GM19468 (cell line): ENCODE results near the gene UQCRHL.
"Not testable (repeated sequence)": the region's sequence is repeated elsewhere in the genome, so short reads cannot be mapped to it uniquely, and the experiment has no call there.

Experiments
- ATAC-seq: cut with Tn5 transposase; IDR thresholded peaks from one replicate; pipeline ENCODE4 v1.9.1; 2021; ENCODE audit warnings: mild to moderate bottlenecking, moderate library complexity, moderate number of reproducible peaks; ENCODE audit not compliant: unreplicated experiment; ENCODE audit errors: extremely low read depth

The UQCRHL gene

GRCh38 chr1:15835741-15836510 is 28.5 kb upstream of the UQCRHL start:
- peak; percentile 50 for ATAC-seq

GRCh38 chr1:15835205-15835740 is 27.8 kb upstream of the UQCRHL start:
- no peak for ATAC-seq

GRCh38 chr1:15834406-15835204 is 27.2 kb upstream of the UQCRHL start:
- ATAC-seq, result peak; percentile 17

GRCh38 chr1:15833842-15834405 is 26.5 kb upstream of the UQCRHL start:
- ATAC-seq, result no peak

GRCh38 chr1:15833069-15833679 is 25.7 kb upstream of the UQCRHL start:
- no peak for ATAC-seq

- ATAC-seq, result no peak
Measured at GRCh38 chr1:15830258-15830657, 22.8 kb upstream of the UQCRHL start.

GRCh38 chr1:15828931-15829330 is 21.5 kb upstream of the UQCRHL start:
- ATAC-seq, result not testable (repeated sequence)

GRCh38 chr1:15827567-15827966 is 20.1 kb upstream of the UQCRHL start:
- not testable (repeated sequence) for ATAC-seq

- no peak for ATAC-seq
Measured at GRCh38 chr1:15826810-15827507, 19.5 kb upstream of the UQCRHL start.

- ATAC-seq, result no peak
Measured at GRCh38 chr1:15825800-15826199, 18.4 kb upstream of the UQCRHL start.

- no peak for ATAC-seq
Measured at GRCh38 chr1:15820478-15820877, 13.0 kb upstream of the UQCRHL start.

GRCh38 chr1:15816674-15817073 is 9.2 kb upstream of the UQCRHL start:
- no peak for ATAC-seq

GRCh38 chr1:15810073-15810472 is 2.6 kb upstream of the UQCRHL start:
- ATAC-seq, result no peak

- ATAC-seq, result no peak
Measured at GRCh38 chr1:15808955-15809354, 1.5 kb upstream of the UQCRHL start.

GRCh38 chr1:15807121-15807520 is 328 bp downstream of the UQCRHL start:
- ATAC-seq, result no peak

GRCh38 chr1:15804060-15804459 is 3.4 kb downstream of the UQCRHL start:
- ATAC-seq, result no peak

GRCh38 chr1:15803380-15803779 is 4.1 kb downstream of the UQCRHL start:
- ATAC-seq, result no peak

- no peak for ATAC-seq
Measured at GRCh38 chr1:15802234-15802965, 5.0 kb downstream of the UQCRHL start.
